Gastroesophageal sphincter (tissue), 4 donors: ENCODE results near the gene PLCG2. TPM values are rescaled to one million over a fixed set of nuclear protein-coding genes. Genes with fewer than 3 reads are reported as not detected.

ENCODE experiments used
- ATAC-seq: fragments of 150-250 bp; one replicate; pipeline ENCODE4 v1.9.1; 2016; ENCODE audit warnings: mild to moderate bottlenecking, moderate library complexity
- H3K27ac ChIP-seq, 4 donors: fragments of 200-600 bp; sonication (generic) in 3 of 4; 1 replicate in 3 of 4; 2 replicates in 1 of 4; pipeline ENCODE4 v1.5.1; 2016 to 2019
- H3K27me3 ChIP-seq: fragments of 200-600 bp; sonication (generic); one replicate; pipeline ENCODE4 v1.5.1; 2019
- H3K36me3 ChIP-seq, 2 donors: fragments of 200-600 bp; sonication (generic); one replicate each; pipeline ENCODE4 v1.5.1; 2019; ENCODE audit warnings: control low read depth in 1 of 2
- H3K4me1 ChIP-seq, 3 donors: fragments of 200-600 bp; sonication (generic); 1 replicate in 2 of 3; 2 replicates in 1 of 3; pipeline ENCODE4 v1.5.1; 2016 to 2019; ENCODE audit warnings: control low read depth in 2 of 3
- H3K4me3 ChIP-seq, 2 donors: fragments of 200-600 bp; sonication (generic); one replicate each; pipeline ENCODE4 v1.5.1; 2019; ENCODE audit warnings: mild to moderate bottlenecking in 1 of 2, moderate library complexity in 1 of 2
- H3K9me3 ChIP-seq, 3 donors: fragments of 200-600 bp; sonication (generic); one replicate each; pipeline ENCODE4 v1.5.1; 2017 to 2019; ENCODE audit warnings: control low read depth in 2 of 3
- CTCF ChIP-seq, 4 experiments: fragments of 200-600 bp in 2 of 4; fragments of 450-650 bp in 2 of 4; sonication (generic) in 1 of 4; IDR thresholded peaks; one replicate each; pipeline ENCODE4 v1.5.1; 2017 to 2019; ENCODE audit warnings: antibody characterized with exemption in 4 of 4, mild to moderate bottlenecking in 2 of 4, moderate library complexity in 2 of 4
- EP300 ChIP-seq: sonication (generic); formaldehyde crosslinking; IDR thresholded peaks from one replicate; pipeline ENCODE4 v1.6.1; 2017; ENCODE audit warnings: antibody characterized with exemption, mild to moderate bottlenecking
- POLR2A ChIP-seq, 2 donors: fragments of 450-650 bp; IDR thresholded peaks; one replicate each; pipeline ENCODE4 v1.6.1; 2017; ENCODE audit warnings: antibody characterized with exemption in 2 of 2, mild to moderate bottlenecking in 2 of 2, moderate library complexity in 1 of 2
- POLR2AphosphoS5 ChIP-seq: sonication (generic); formaldehyde crosslinking; IDR thresholded peaks from one replicate; pipeline ENCODE4 v1.6.1; 2017; ENCODE audit warnings: antibody characterized with exemption
- WGBS, 2 donors: methylation state at CpG; one replicate each; pipeline ENCODE4 v1.1.5; 2018; ENCODE audit warnings: low coverage in 1 of 2; 5-methylcytosine and 5-hydroxymethylcytosine counted together
- total RNA-seq, 4 donors: library from RNA; depleted of rRNA; stranded (reverse); fragments of >200 nt; gene quantifications; one replicate each; pipeline ENCODE4 v1.1.0, GENCODE V29; 2016

PLCG2 gene
- total RNA-seq, 4 donors from 2014 or later: 6.2 to 11.4 (median 8.1) TPM

- no peaks in the 10 kb centered on the region for H3K27me3 ChIP-seq
- no peak overlapping the region for H3K4me3 ChIP-seq
- peaks cover 0 to 20% (median 9%) of the 10 kb centered on the region in 3 donors for H3K4me1 ChIP-seq
- no CpG with 5 or more reads among the region's 1 CpG for WGBS, 2 donors
- no peaks in the 10 kb centered on the region for H3K9me3 ChIP-seq
- TF ChIP-seq CTCF (IDR thresholded peaks at IDR 0.05) (no peak), POLR2AphosphoS5 (no peak), POLR2A (IDR thresholded peaks at IDR 0.05) (no peak), EP300 (no peak)
- H3K36me3 ChIP-seq: no peaks in the 10 kb centered on the region
- no peak overlapping the region for H3K27ac ChIP-seq
- ATAC-seq: no peak
Measured at GRCh38 chr16:81732699-81733098, 46.4 kb upstream of the PLCG2 start.

DNA sequence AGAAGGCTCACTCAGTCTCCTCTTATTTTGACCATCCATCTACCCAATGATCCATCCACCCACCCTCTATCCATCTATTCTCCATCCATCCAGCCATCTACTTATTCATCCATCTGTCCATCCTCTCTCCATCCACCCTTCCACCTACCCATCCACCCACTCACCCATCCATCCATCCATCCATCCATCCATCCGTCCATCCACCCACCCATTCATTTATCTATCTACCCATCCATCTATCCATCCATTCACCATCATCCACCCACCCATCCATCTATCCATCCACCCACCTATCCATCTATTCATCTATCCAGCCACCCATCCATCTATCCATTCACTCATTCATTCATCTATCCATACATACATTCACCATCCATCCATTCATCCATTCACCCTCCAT is 45.8 kb upstream of the PLCG2 start:
- 86 to 90% methylated on average over 1 of the region's 1 CpG for WGBS, 2 donors
- no peaks in the 10 kb centered on the region for H3K36me3 ChIP-seq
- no peaks in the 10 kb centered on the region for H3K27me3 ChIP-seq
- H3K4me3 ChIP-seq: no peak overlapping the region
- no peak for ATAC-seq
- no peaks in the 10 kb centered on the region for H3K9me3 ChIP-seq
- peaks cover 0 to 26% (median 14%) of the 10 kb centered on the region in 3 donors for H3K4me1 ChIP-seq
- no peak overlapping the region for H3K27ac ChIP-seq
- no peak for TF ChIP-seq POLR2A (IDR thresholded peaks at IDR 0.05)

DNA sequence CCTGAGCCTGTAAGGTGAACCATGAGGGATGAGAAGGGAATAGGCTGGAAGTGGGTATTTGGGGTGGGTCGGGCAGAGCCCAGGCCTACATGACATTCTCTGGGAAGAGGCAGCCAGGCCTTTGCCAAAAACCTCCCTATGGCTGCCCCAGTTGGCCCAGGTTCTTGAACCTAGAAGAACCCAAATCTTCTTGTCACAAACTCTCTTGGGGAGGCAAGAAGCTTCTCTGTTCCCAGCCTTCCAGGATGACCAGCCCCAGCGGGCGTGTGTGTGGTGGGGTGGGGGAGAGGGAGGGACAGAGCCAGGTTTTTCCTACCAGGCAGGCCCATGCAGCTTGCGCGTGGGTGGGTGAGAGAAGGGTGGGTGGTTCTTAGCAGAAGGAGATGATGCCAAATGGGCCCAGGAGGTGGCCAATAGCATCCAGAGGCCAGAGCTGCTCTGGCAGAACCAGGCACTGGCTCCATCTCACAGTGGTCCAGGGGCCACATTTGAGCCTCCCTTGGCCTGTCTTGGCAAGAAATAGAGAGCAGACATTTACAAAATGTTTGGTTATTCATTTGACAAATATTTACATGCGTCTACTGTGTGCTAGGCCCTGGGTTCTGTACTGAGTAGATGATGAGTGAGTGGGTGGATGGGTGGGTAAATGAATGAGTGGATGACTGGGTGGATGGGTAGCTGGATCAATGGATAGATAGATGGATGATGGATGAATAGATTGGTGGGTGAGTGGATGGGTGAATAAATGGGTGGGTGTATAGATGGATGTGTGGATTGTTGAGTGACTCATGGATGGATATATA is 44.3 kb upstream of the PLCG2 start:
- Histone ChIP-seq H3K36me3 (no peaks in the 10 kb centered on the region), H3K4me3 (no peak overlapping the region), H3K27ac (no peak overlapping the region), H3K27me3 (no peaks in the 10 kb centered on the region), H3K4me1 (peaks cover 0 to 30% (median 14%) of the 10 kb centered on the region in 3 donors), H3K9me3 (no peaks in the 10 kb centered on the region)
- WGBS, 2 donors: 83 to 90% methylated on average over 2 to 4 of the region's 6 CpGs
- TF ChIP-seq CTCF (IDR thresholded peaks at IDR 0.05) (no peak), POLR2AphosphoS5 (no peak), POLR2A (IDR thresholded peaks at IDR 0.05) (no peak), EP300 (no peak)
- ATAC-seq: no peak

DNA sequence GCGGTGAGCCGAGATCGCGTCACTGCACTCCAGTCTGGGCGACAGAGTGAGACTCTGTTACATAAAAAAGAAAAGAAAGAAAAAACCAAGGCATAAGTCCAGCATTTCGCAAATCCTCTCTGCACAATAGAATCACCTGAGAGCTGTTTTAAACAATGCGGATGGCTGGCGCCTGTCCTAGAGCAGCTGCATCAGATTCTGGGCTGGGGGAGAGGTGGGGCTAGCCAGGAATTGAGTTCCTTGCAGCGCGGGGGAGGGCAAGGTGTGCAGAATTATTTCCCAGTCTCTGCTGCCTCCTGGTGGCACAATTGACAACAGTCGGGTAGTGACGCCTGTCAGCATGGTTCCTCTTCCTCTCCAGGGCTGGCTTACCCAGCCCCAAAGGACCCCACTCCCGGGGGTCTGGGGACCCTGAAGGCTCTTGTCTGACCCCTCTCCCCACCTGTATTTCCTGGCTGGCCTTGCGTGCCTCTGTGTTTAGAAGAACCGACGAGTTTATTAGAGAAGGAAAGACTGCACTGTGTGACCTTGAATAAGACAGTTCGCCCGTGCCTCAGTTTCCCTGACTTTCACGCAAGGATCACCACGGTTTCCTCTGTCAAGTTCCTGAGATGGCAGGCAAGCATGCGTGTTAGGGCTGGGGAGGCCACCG is 41.1 kb upstream of the PLCG2 start:
- TF ChIP-seq CTCF (IDR thresholded peaks at IDR 0.05) (peak; percentile 73 to 90 (median 87)), POLR2AphosphoS5 (peak; percentile 20), POLR2A (IDR thresholded peaks at IDR 0.05) (no peak), EP300 (no peak)
- H3K36me3 ChIP-seq: no peaks in the 10 kb centered on the region
- no peaks in the 10 kb centered on the region for H3K27me3 ChIP-seq
- peak overlapping the region in 1 of 2 donors; percentile 31 for H3K4me3 ChIP-seq
- H3K9me3 ChIP-seq: no peaks in the 10 kb centered on the region
- WGBS, 2 donors: 3 to 5% methylated on average over 11 of the region's 22 CpGs
- H3K4me1 ChIP-seq: peaks cover 0 to 14% (median 5%) of the 10 kb centered on the region in 3 donors
- peak; percentile 92 for ATAC-seq
- H3K27ac ChIP-seq: peak overlapping the region in 2 of 4 donors; percentile 44 to 68

DNA sequence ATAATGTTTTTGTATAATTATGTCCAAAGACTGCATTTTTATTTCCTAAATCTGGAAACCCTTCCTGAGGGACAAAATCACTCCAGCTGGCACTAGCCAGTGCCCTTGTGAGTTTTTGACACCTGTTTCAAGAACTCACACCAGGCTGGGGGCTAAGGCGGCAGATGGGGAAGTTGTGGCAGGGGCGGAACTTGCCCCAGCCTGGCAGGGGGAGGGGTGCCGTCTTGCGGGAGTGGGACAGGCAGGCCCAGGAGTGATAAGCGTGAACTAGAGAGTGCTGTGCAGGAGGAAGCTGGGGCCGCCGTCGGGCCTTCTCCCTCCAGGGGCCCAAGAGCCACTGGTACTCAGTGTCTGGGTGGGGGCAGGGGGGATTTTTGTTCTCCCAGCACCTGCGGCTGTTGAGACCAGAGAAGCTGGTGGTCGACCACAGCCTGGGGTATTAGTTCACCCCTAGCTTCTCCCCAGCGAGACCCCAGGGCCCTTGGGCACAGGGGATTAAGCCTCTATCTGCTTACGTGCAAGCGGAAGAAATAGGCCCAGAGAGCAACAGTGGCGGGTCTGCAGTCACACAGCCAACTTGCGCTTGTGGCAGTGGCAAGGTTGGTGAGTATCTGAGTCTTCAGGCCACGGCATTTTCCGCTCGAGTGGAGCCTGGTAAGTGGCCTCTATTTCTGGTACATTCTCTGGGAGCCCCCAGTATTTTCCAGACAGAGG is 40.2 kb upstream of the PLCG2 start:
- no peaks in the 10 kb centered on the region for H3K27me3 ChIP-seq
- no peak overlapping the region for H3K4me3 ChIP-seq
- WGBS, 2 donors: 55% methylated on average over 8 of the region's 18 CpGs; no CpG with 5 or more reads in 1 of the 2 donors
- H3K9me3 ChIP-seq: no peaks in the 10 kb centered on the region
- no peaks in the 10 kb centered on the region for H3K36me3 ChIP-seq
- ATAC-seq: no peak
- peaks cover 0 to 14% (median 5%) of the 10 kb centered on the region in 3 donors for H3K4me1 ChIP-seq
- TF ChIP-seq CTCF (IDR thresholded peaks at IDR 0.05) (no peak), POLR2A (IDR thresholded peaks at IDR 0.05) (no peak), POLR2AphosphoS5 (no peak), EP300 (no peak)
- no peak overlapping the region for H3K27ac ChIP-seq
